GM23248 (cell line): ENCODE results near the gene ITPRID2. TPM values are rescaled to one million over a fixed set of nuclear protein-coding genes. Genes with fewer than 3 reads are reported as not detected.

Source experiments
- DNase-seq: peaks from one replicate; pipeline ENCODE4 v3.0.0-alpha.2; 2015
- H2AFZ ChIP-seq: fragments of 200-600 bp; sonication (generic); 2 replicates; pipeline ENCODE4 v1.6.1; 2016; ENCODE audit warnings: antibody characterized with exemption
- H3F3A ChIP-seq: fragments of 200-600 bp; sonication (generic); 2 replicates; pipeline ENCODE4 v1.6.1; 2016; ENCODE audit warnings: mild to moderate bottlenecking, antibody characterized with exemption, mixed run types; ENCODE audit not compliant: insufficient read depth
- H3K27ac ChIP-seq: fragments of 200-600 bp; sonication (generic); 2 replicates; pipeline ENCODE4 v1.5.1; 2016; ENCODE audit warnings: mild to moderate bottlenecking
- H3K27me3 ChIP-seq: fragments of 200-600 bp; sonication (generic); replicated peaks from 2 replicates; pipeline ENCODE4 v1.6.1; 2016; ENCODE audit warnings: mild to moderate bottlenecking; ENCODE audit not compliant: insufficient read depth
- H3K36me3 ChIP-seq: fragments of 200-600 bp; sonication (generic); 2 replicates; pipeline ENCODE4 v1.6.1; 2016; ENCODE audit warnings: low read depth, mild to moderate bottlenecking
- H3K4me1 ChIP-seq: fragments of 200-600 bp; sonication (generic); 2 replicates; pipeline ENCODE4 v1.6.1; 2016; ENCODE audit warnings: mild to moderate bottlenecking; ENCODE audit not compliant: insufficient read depth
- H3K4me2 ChIP-seq: fragments of 200-600 bp; sonication (generic); one replicate; pipeline ENCODE4 v1.6.1; 2016; ENCODE audit warnings: mild to moderate bottlenecking; ENCODE audit not compliant: unreplicated experiment
- H3K4me3 ChIP-seq: fragments of 200-600 bp; sonication (generic); 2 replicates; pipeline ENCODE4 v1.5.1; 2016; ENCODE audit warnings: mild to moderate bottlenecking
- H3K79me2 ChIP-seq: fragments of 200-600 bp; sonication (generic); 2 replicates; pipeline ENCODE4 v1.6.1; 2016; ENCODE audit warnings: mild to moderate bottlenecking; ENCODE audit not compliant: insufficient read depth
- H3K9ac ChIP-seq: fragments of 200-600 bp; sonication (generic); 2 replicates; pipeline ENCODE4 v1.6.1; 2016; ENCODE audit warnings: mild to moderate bottlenecking
- H3K9me2 ChIP-seq: fragments of 200-600 bp; sonication (generic); 2 replicates; pipeline ENCODE4 v1.6.1; 2016; ENCODE audit warnings: mixed run types, mild to moderate bottlenecking, moderate library complexity; ENCODE audit not compliant: insufficient read depth
- H3K9me3 ChIP-seq: fragments of 200-600 bp; sonication (generic); one replicate; pipeline ENCODE4 v1.6.1; 2017; ENCODE audit warnings: low read depth
- H4K20me1 ChIP-seq: fragments of 200-600 bp; sonication (generic); 2 replicates; pipeline ENCODE4 v1.6.0; 2016; ENCODE audit not compliant: insufficient read depth
- EZH2 ChIP-seq: fragments of 200-600 bp; sonication (generic); IDR thresholded peaks from 2 replicates; pipeline ENCODE4 v1.6.1; 2018; ENCODE audit warnings: antibody characterized with exemption, mild to moderate bottlenecking; ENCODE audit not compliant: insufficient read depth, poor library complexity, severe bottlenecking
- EZH2phosphoT487 ChIP-seq: fragments of 200-600 bp; sonication (generic); IDR thresholded peaks from 2 replicates; pipeline ENCODE4 v1.6.1; 2018; ENCODE audit warnings: antibody characterized with exemption, moderate library complexity, mild to moderate bottlenecking, low read depth; ENCODE audit not compliant: insufficient read depth
- WGBS, 2 experiments: methylation state at CpG; one replicate each; pipeline ENCODE4 v1.1.6; 2015 to 2017; ENCODE audit warnings: low lambda C conversion rate in 2 of 2, low coverage in 1 of 2; ENCODE audit errors: missing lambda C conversion rate in 2 of 2; 5-methylcytosine and 5-hydroxymethylcytosine counted together
- in situ Hi-C: fragments of 300-500 bp; cut with MboI; formaldehyde crosslinking; loops from 2 replicates; pipeline ENCODE4 v1.15.0; 2020
- polyA plus RNA-seq: library from polyadenylated mRNA; unstranded; fragments of >200 nt; fragmentation: Nextera tagmentation; extraction: Ambion mirVana; gene quantifications from 2 replicates; pipeline ENCODE4 v1.2.1, GENCODE V29; 2016
- total RNA-seq: library from RNA; depleted of rRNA; stranded (reverse); fragments of >200 nt; shearing (Covaris generic); gene quantifications from 2 replicates; pipeline ENCODE4 v1.2.3, GENCODE V29; 2014; rRNA removed

Gene ITPRID2
- total RNA-seq (52.7 and 95.4 TPM in 2 replicates), polyA plus RNA-seq (26.4 and 27.8 TPM in 2 replicates)

- 0 to 2% methylated on average over 8 to 54 of the region's 58 CpGs for WGBS, 2 experiments
- in situ Hi-C loops: loop anchor here (10.0 kb wide), 1 partner anchor 137 kb away; no protein-coding TSS in a partner anchor
- H2AFZ ChIP-seq: peak within 1 kb of the TSS; percentile 95
- H3K9me3 ChIP-seq: no peaks in the 10 kb centered on the region
- DNase-seq: peak; percentile 97
- peak within 1 kb of the TSS; percentile 81 for H3K9ac ChIP-seq
- peak within 1 kb of the TSS; percentile 84 for H3K4me2 ChIP-seq
- peak within 1 kb of the TSS; percentile 64 for H3K27ac ChIP-seq
- no peaks in the 10 kb centered on the region; the same call in 1 of the 2 replicates for H4K20me1 ChIP-seq
- H3K9me2 ChIP-seq: no peaks in the 10 kb centered on the region
- peaks cover 42% of the 10 kb centered on the region for H3K79me2 ChIP-seq
- H3F3A ChIP-seq: peaks cover 15% of the 10 kb centered on the region; the same call in 1 of the 2 replicates
- peak within 1 kb of the TSS; percentile 82 for H3K4me3 ChIP-seq
- peaks cover 33% of the 10 kb centered on the region for H3K4me1 ChIP-seq
- H3K27me3 ChIP-seq: no peaks in the 10 kb centered on the region
- H3K36me3 ChIP-seq: peaks cover 2% of the 10 kb centered on the region; the same call in 1 of the 2 replicates
- TF ChIP-seq EZH2 (no peak), EZH2phosphoT487 (no peak)
Observed at GRCh38 chr2:181891258-181891965, at the start of gene ITPRID2. Gene ITPRID2, plus strand, starts transcription at chr2:181891730. Its CDS starts 337 bp downstream, at chr2:181892067.

- no peak overlapping the region for H3K9ac ChIP-seq
- TF ChIP-seq EZH2phosphoT487 (no peak), EZH2 (no peak)
Observed at GRCh38 chr2:181844551-181845290, 46.8 kb upstream of the ITPRID2 start.

DNA sequence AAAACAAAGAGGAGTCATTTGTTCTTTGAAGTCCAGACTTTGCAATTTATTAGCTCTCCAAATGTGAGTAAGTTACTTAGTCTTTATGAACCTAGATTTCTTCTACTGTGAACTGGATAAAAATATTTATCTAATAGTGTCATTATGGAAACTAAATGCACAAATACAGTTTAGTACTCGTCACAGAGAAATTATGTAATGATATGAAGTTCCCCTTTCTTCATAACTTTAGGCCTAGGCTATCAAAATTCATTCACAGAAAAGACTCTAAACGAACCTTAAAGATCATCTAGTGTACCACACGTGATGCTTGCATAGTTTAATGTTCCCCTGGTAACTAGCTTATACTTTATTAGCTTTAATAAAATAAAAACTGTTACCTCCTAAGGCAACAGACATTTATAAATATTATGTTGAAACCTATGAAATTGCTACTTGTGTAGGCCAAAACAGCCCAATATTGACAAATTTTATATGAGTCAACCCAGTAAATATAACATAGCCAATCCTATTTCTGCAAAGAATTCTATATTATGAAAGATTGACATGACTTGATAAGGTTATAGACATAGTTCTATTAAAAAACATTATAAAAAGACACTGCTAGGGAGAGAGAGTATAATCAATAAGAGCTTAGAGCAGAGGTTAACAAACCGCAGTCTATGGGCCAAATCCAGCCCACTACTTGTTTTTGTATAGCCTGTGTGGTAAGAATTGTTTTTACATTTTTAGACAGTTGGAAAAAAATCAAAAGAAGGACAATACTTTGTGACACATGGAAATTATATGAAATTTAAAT is 44.9 kb upstream of the ITPRID2 start:
- no peak for TF ChIP-seq EZH2
- no peak for TF ChIP-seq EZH2phosphoT487
- Histone ChIP-seq H3K9ac (no peak overlapping the region), H3K4me3 (no peak overlapping the region), H3K36me3 (no peaks in the 10 kb centered on the region), H3K4me2 (no peak overlapping the region), H3K9me3 (no peaks in the 10 kb centered on the region), H3K27me3 (no peaks in the 10 kb centered on the region), H4K20me1 (no peaks in the 10 kb centered on the region), H3K9me2 (no peaks in the 10 kb centered on the region), H3K4me1 (no peaks in the 10 kb centered on the region), H3F3A (no peaks in the 10 kb centered on the region), H3K79me2 (no peaks in the 10 kb centered on the region), H3K27ac (no peak overlapping the region), H2AFZ (no peak overlapping the region)
- WGBS, 2 experiments: 62 to 72% methylated on average over 4 of the region's 4 CpGs
- in situ Hi-C loops: no loop called here
- no peak for DNase-seq

More at GRCh38 chr2:181844551-181845290, 46.8 kb upstream of the ITPRID2 start:
- H3K4me1 ChIP-seq: no peaks in the 10 kb centered on the region
- no peaks in the 10 kb centered on the region for H3K27me3 ChIP-seq
- H3K36me3 ChIP-seq: no peaks in the 10 kb centered on the region
- in situ Hi-C loops: no loop called here
- no peak overlapping the region for H3K4me3 ChIP-seq
- no peaks in the 10 kb centered on the region for H3K9me3 ChIP-seq
- H3K27ac ChIP-seq: no peak overlapping the region
- H3K79me2 ChIP-seq: no peaks in the 10 kb centered on the region
- H3K9me2 ChIP-seq: no peaks in the 10 kb centered on the region
- H3F3A ChIP-seq: no peaks in the 10 kb centered on the region
- DNase-seq: no peak
- no peaks in the 10 kb centered on the region for H4K20me1 ChIP-seq
- no peak overlapping the region for H3K4me2 ChIP-seq
- H2AFZ ChIP-seq: no peak overlapping the region
- WGBS, 2 experiments: 98 to 100% methylated on average over 1 of the region's 1 CpG

DNA sequence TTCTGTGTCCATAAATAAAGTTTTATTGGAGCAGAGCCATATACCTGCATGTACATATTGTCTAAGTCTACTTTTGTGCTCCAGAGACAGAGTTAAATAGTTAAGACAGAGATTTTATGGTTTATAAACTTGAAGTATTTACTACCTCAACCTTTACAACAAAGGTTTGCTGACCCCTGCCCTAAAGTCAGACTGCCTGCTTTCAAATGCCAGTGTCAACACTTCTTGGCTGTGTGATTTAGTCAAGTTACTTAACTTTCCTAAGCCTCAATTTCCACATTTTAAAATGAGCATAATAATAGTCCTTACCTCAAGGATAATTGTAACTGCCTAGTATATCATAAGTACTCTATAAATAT is 44.4 kb upstream of the ITPRID2 start:
- H3K9ac ChIP-seq: no peak overlapping the region
- H3K36me3 ChIP-seq: no peaks in the 10 kb centered on the region
- no peaks in the 10 kb centered on the region for H4K20me1 ChIP-seq
- DNase-seq: no peak
- H3K4me2 ChIP-seq: no peak overlapping the region
- H2AFZ ChIP-seq: no peak overlapping the region
- TF ChIP-seq EZH2 (no peak), EZH2phosphoT487 (no peak)
- no peak overlapping the region for H3K27ac ChIP-seq
- H3K9me3 ChIP-seq: no peaks in the 10 kb centered on the region
- no peaks in the 10 kb centered on the region for H3K9me2 ChIP-seq
- H3K79me2 ChIP-seq: no peaks in the 10 kb centered on the region
- H3K27me3 ChIP-seq: no peaks in the 10 kb centered on the region
- no peaks in the 10 kb centered on the region for H3F3A ChIP-seq
- no peak overlapping the region for H3K4me3 ChIP-seq
- in situ Hi-C loops: no loop called here
- no peaks in the 10 kb centered on the region for H3K4me1 ChIP-seq
